Stimulated activated CD4-positive, alpha-beta T cell treated with anti-CD3 and anti-CD28 coated beads, TNF-alpha, amount 100 ng/mL, for 24 hours (primary cell): ENCODE data around the gene RFTN1.

Source experiments
- DNase-seq, 3 experiments: peaks; one replicate each; pipeline ENCODE4 v3.0.0-alpha.2; 2020; ENCODE audit warnings: low read depth in 3 of 3

The RFTN1 gene

DNA sequence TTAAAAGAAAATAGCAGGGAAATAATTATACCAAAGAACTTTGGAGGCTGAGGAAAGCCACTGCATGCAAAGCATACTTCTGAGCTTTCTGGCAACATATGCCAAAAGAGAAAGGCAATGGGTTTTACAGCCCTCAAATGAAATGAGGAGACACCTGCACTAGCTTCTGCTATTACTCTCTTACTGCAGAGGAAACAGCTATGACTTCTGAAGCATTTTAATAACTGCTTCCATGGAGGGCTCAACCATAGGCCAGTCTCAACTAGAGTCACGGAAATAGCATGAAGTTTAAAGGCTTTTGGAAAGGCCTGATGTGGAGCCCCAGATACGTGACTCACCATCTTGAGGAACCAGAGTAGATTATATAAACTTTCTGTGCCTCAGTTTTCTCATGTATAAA, 133.7 kb downstream of the RFTN1 start:
- DNase-seq = no peak

- no peak for DNase-seq
These were observed 134.6 kb downstream of the RFTN1 start for GRCh38 chr3:16378920-16379319.

GRCh38 chr3:16378415-16378814, 135.1 kb downstream of the RFTN1 start:
- DNase-seq = no peak

DNA sequence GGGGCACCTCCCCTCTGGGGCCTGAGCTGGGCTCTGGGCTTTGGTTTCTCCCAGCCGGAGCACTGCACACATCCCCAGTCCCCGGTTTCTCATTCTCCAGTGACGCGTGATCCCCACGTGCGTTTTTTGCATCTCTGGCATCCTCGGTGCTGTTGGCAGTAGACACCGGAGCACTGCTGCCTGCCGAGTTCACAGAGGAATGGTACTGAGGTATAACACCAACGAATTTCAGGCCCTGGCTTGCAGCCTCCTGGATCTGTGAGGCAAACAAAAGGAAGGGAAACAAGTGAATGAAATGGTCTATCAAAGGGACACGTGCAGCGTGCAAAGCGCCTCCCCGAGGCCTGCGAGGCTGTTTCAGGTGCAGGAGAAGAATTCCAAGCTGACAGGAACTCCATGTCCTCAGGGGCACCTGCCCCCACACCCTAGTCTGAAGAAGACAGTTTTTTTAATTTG, 135.6 kb downstream of the RFTN1 start:
- no peak for DNase-seq

GRCh38 chr3:16377196-16377595, 136.3 kb downstream of the RFTN1 start:
- DNase-seq = no peak

- no peak for DNase-seq
These were observed 137.6 kb downstream of the RFTN1 start for GRCh38 chr3:16375891-16376290.

GRCh38 chr3:16374935-16375245, 138.6 kb downstream of the RFTN1 start:
- DNase-seq = no peak

- DNase-seq = peak in 1 of 3 experiments; percentile 26
These were observed 139.2 kb downstream of the RFTN1 start for GRCh38 chr3:16374047-16374934.

DNA sequence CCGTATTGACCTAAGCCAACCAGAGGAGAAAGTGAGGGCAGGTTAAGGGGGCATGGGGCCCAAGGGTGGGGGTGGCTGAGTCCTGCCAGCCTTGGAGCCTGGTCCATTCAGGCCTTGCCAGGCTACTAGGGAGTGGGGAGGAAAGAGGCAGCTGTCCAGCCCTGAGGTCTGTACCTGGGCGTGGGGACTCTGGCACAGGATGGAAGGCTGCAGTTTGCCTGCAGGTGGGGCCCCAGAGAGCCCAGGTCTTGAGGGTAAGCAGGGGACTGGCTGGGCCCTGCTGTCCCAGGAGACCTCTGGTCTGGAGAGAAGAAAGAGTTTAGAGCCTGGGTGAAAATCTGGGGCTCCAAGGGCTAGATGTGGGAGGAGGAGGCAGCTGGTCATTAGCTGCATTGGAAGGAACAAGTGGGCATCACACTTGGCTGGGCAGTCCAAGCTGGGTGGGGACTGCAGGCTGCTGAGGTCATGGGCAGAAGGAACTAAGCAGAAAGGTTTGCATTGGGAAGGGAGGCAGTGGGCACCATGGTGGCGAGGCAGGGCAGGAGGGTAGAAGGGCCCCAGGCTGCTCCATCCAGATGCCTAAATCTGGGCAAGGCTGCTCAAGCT, 140.1 kb downstream of the RFTN1 start:
- no peak for DNase-seq

- no peak for DNase-seq
These were observed 140.9 kb downstream of the RFTN1 start for GRCh38 chr3:16372362-16373292.

DNA sequence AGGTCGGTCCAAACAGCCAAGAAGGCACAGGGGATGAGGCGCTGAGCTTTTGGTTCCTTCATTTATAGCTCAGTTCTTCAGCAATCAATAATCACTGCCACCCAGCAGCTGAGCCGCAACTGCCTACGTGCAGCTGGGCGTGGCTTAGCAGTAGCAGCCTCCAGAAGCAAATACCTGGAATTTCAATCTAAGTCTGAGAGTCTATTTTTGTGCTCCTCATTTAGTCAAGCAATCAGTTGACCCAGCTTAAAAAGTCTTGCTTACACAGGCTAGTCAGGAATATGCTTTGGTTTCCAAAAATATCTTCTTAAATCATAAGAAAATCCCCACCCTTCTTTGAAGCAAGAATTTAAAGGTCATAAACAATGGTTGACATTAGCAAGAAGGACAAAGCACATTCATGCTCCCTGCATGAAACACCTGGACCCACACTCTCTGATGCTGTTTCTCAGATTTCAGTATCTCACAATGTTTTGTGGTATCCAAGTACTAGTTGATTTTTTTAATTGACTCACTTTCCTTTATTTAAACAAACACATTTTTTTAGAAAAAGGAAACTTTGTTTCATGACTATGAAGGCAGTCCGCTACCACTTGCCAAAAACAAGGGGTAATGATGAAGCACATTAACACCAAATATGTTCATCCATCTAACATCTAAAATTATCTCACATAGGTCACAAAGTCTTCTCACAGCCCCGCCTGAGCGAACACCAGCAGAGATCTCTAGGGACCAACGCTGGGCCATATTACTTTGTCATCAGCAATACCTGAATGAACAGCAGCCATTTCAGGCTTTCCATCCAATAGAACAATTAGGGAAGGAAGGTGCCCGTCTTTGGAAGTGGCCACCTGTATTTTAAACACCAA, 142.4 kb downstream of the RFTN1 start:
- DNase-seq = peak in 1 of 3 experiments; percentile 19

DNA sequence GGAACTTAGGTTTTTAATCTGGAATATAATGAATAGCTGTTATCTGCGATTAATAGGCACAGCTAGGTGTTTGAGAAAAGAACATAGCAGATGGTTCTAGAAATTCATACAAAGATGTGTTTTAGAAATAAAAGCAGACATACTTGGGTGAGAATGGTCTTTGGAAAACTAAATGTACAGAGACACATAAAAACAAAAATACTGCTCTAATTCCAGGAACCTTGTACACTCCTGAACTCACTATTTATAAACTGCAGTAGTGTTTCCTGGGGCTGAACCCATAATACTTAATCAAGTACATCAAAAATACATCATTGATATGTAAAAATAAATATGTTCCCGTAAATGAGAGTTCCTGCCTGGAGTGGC, 143.0 kb downstream of the RFTN1 start:
- no peak for DNase-seq

- no peak for DNase-seq
These were observed 143.6 kb downstream of the RFTN1 start for GRCh38 chr3:16369885-16370284.

- no peak for DNase-seq
These were observed 144.2 kb downstream of the RFTN1 start for GRCh38 chr3:16369276-16369675.

GRCh38 chr3:16366581-16366980, 146.9 kb downstream of the RFTN1 start:
- no peak for DNase-seq

- no peak for DNase-seq
These were observed 147.9 kb downstream of the RFTN1 start for GRCh38 chr3:16365491-16366128.

GRCh38 chr3:16364963-16365362, 148.5 kb downstream of the RFTN1 start:
- DNase-seq = no peak

GRCh38 chr3:16364323-16364722, 149.2 kb downstream of the RFTN1 start:
- DNase-seq = no peak

GRCh38 chr3:16363636-16364035, 149.9 kb downstream of the RFTN1 start:
- DNase-seq = no peak

GRCh38 chr3:16362770-16363169, 150.7 kb downstream of the RFTN1 start:
- DNase-seq = no peak

DNA sequence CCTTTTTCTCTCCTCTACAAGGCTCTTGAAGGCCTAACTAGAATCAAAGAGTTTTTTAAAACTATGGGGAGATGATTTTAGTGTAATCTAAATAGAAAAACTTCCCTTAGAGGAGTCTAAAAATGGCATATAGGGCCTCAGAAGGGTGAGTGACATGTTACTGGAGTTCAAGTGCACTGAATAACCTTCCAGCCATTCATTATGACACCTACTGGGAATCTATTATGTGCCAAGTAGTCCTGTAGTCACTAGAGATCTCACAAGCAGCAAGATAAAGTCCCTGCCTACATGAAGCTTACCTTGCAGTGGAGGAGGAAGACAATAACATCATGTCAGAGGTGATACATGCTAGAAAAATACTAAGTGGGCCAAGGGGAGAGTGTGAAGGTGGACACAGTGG, 152.4 kb downstream of the RFTN1 start:
- DNase-seq = no peak
